Retina (tissue), 1 donor: ENCODE results near the gene FN1.
A peak's percentile ranks its signal among the peaks of the same experiment; 100 is the strongest.

Experiments
- DNase-seq: peaks from one replicate; pipeline ENCODE4 v3.0.0-alpha.2; 2016

The FN1 gene

DNA sequence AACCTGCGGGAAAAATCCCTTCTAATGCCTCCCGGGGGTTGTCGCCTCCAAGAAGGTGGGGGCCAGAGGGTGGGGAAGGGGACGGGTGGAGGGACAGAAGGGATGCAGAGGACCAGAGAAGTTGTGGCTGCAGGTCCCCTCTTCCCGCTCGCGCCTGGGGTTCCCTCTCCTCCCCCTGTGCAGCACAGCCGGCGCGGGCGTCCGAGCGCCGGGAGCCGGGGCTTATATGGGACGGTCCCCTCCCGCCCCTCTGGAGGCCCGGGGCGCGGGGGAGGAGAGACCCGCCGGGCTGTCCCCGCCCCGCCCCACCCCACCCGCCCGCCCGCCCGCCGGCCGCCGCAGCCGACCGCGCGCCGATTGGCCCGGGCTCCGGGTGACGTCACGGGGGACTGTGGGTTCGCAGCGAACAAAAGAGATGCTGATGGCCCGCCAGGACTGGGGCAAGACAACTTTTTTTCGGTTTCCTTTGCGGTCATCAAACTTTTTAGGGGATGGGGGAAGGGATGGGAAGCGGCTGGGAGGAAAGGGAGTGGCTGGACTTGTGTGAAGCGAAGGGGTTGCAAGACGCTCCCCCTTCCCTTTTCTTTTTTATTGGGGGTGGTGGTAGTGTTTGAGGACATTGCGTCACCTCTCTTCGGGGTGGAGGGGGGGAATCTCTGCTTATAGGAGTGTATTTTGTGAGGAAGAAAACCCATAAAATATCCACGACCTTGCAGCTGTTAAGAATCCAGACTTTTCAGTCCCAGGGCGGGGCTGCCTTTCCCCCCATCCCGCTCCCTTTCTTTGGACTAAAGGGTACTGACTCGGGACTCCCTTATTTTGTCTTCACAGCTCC is at the start of gene FN1:
FN1 (minus strand) TSS at position 199 of the 835 bp plus-strand sequence. CDS start 266 bp downstream, outside the sequence.
- peak; percentile 79 for DNase-seq

DNA sequence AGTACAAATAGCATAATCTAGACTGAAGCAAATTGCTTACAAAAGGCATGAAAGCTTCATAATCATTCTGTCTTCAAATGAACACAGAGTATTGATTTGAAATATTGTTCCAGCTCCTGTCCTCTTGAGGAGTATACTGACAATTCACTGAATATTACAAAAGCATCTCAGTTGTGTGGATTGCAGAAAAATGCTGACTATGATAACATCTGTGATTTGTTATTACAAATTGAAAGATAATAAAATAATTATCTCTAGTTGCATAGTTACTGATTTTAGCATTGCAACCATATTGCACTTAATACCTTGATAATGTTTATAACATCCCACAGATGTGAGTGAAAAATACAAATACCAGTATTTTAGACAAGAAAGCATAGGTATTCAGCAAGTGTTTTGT is 49.2 kb upstream of the FN1 start:
- DNase-seq, result no peak

DNA sequence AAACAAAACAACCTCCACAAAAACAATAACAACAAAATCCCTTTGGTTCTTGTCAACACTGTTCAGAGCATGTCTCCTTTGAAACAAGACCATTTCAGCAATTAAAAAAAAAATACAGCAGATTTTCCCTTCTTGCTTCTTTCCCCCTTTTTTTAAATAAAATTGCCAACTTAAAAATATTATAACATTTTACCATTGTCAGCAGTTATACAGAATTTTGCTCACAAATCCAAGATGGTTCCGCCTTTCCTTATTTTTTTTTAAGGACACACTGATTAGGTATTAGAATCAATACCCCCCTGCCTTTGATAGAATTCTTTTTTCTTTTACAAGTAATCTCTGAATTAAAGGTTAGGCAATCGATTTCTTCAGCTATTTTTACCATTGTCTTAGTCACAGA is 48.7 kb upstream of the FN1 start:
- DNase-seq, result no peak

DNA sequence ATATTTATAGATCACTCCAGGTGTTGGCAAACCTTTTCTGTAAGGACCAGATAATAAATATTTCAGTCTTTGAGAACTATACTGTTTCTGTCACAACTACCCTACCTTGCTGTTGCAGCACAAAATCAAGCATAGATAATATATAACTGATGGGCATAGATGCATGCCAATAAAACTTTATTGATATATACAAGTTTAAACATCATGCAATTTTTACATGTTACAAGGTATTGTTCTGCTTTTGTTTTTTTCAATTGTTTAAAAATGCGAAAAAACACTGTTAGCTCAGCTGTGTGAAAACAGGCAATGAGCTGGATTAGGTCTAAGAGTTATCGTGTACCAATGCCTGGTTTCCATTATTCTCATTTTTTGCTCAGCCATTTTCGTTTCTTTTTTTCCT is 47.6 kb upstream of the FN1 start:
- no peak for DNase-seq

DNA sequence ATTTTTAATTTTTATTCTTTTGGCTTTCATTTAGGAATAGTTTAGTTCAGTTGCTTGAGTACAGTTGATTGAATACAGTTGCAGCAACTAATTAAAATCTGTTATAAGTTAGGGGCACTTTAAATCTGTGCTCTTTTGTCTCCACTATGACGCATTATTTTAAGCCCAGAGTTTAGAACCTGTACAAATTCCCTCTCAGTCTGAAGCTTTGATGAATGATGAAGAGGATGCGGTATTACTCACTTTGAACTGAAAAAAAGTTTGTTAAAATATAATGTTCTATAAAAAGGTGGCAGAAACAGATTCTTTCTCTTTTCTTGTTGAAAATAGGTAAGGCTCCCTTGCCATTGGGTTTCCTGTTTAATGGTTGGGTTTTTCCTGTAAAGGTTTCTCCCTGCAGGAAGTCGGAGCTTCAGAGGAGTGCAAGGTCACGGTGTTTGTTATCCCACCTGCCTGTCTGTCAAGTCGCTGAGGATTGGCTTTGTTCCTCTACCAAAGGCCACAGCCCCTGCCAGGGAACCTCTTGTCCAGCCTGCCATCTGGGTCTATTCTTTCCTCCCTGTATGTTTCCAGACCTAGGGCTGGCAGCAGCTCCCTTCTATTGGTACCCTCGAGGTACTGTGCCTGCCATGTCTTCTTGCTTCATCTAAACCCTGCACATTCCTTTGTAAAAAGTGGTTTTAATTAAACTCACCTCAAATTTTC is 43.8 kb upstream of the FN1 start:
- no peak for DNase-seq

DNA sequence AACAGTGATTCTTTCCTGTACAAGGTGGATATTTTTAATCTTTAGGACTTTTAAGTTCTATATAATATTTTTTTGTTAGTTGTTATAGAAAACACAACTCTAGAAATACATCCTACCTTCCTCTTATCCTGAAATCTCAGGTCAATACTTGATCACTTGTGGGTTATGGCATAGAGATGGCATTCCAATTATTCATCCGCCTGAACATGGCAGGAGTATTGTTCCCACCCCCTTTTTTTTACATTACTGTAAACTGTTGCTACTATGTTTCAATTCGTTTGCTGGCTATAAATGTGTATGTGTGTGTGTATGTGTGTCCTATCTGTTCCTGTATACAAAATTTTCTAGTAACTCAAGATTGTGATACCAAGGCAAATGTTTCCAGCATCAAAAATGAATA is 43.3 kb upstream of the FN1 start:
- no peak for DNase-seq

DNA sequence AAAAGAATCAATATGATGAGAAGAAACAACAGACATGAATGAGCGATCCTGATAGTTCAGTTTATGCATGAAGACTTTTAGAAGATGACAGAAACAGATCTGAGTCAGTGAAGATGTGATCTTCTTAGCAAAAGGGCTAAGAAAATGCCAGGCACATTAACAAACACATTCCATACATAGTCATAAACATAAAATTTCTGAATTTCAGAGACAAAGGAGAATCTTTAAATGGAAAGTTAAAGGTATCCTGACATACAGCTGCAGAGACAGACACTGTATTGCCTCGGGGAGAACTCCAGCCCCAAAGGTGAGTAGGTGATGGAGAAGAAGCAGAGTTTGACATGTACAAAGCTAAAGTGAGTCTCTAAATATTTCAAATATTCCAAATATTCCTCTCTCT is 40.6 kb upstream of the FN1 start:
- DNase-seq, result no peak

DNA sequence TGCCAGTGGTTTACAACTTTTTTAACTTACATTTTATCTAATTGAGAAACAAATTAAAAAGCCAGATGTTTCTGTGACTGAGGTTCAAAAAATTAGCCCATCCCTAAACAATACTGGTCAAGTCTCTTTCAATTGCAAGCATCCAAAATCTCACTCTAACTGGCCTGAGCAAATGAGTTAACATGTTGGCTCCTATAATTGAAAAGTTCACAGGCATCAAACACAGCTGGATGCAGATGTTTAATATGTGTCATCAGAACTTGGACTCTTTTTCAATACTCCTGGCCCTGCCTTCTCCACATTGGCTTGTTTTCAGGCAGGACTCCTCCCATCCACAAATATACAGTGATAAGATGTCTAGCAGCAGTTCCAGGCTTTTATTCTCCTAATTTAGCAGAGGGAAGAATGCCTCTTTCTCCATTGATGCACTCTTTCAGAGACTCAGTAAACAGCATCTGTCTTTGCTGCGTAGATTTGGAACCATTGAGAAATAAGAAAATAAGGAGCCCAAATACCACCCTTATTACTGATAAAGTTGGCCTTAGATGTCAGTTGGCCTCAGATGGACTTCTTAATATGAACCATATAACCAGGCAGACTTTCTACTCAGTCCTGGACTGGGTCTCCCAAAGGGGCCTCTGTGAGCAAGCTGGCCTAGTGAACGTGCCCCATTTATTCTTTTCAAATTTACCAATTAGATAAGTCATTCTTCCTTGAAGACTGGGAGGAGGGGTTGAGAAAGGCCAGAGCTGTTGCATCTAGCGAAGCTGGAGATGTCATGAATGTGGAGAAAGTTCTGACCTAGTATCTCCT is 30.4 kb upstream of the FN1 start:
- no peak for DNase-seq

DNA sequence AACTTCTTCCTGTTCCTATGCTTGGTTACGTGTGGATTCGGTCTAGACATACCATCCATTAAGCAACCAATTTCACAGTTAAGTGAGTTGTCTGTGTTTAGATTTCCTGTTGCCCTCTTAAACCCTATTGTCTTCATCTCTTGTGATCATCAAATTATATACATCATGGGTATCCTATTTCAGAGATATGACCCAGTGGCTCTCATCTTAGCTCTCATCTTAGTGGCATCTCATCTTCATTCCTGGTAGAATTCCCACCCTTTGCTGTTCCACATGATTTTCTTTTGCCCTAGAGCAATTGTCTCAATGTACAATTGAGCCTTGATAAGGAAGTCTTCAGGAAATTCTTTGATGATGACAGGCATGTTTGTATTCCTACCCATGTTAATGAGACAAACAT is 29.4 kb upstream of the FN1 start:
- DNase-seq, result no peak

DNA sequence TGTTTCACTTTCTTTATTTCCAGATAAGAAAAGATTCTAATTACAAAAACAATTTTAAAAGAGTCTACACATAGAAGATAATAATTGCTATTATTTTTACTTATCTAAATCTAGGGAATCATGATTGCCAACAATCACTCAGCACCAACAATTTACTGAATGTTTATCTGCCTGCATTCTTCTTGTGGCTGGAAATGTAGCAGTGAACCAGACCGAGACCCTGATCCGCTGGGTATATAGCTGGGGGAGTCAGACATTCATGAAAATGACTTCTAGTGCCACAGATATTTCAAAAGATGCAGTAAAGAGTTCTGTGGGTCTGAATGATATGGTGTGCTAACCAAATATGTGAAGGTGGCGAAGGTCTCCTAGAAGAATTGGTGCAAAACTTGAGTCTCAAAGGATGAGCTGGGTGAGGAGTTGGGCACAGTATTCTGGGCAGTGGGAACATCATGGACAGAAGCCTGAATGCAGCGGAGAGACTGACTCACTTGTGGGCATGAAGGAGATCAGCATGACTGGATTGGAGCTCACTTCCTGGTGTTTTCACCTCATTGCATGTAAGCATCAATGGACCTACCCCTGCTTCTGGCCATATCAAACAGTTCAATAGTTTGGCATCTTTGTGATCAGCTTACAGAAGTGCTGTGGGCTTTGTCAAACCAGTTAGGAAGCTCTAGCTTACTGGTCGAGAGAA is 26.1 kb upstream of the FN1 start:
- DNase-seq, result no peak

DNA sequence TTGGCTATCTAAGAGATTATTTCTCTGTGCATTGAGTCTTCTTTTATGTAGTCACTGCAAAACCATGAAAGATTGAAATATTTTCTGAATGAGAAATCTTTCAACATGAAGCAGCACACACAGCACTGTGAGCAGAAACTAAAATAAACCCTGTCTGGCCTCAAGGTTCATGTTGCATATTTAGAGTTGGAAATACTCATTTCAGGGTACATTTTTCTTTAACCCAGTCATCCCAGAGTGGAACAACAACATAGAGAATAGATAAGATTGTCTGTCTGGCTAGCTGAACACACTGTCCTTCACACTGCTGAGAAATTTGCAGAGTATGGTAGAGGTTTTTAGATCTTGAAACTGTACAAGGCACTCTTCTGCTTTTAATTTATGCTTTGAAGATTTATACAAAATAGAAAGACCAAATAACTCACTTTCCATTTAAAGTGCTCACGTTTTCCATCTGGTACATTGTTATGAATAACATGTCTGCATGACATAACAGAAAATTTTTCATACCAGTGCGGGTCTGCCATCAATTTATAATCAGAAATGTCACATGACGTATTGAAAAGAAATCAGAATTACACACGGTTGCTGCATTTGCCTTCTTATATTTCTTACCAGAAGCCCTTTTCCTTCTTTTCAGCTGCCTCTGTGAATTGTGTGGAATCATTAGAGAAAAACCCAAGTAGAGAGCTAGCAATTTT is 25.0 kb upstream of the FN1 start:
- DNase-seq, result no peak

DNA sequence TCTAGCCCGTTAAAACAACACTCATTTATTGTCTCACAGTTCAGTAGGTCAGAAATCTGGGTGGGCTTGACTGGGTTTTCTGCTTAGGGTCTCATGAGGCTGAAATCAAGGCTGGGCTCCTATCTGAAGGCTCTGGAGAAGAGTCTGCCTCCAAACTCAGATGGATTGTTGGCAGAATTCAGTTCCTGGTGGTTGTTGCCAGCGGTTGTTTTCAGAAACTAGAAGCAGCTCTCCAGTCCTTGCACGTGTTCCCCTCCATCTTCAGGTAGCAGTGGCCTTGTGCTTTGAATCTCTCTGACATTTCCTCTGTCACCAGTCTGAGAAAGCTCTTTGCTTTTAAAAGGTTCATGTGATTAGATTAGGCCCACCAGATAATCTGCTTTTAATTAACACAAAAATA is 20.1 kb upstream of the FN1 start:
- DNase-seq, result no peak

DNA sequence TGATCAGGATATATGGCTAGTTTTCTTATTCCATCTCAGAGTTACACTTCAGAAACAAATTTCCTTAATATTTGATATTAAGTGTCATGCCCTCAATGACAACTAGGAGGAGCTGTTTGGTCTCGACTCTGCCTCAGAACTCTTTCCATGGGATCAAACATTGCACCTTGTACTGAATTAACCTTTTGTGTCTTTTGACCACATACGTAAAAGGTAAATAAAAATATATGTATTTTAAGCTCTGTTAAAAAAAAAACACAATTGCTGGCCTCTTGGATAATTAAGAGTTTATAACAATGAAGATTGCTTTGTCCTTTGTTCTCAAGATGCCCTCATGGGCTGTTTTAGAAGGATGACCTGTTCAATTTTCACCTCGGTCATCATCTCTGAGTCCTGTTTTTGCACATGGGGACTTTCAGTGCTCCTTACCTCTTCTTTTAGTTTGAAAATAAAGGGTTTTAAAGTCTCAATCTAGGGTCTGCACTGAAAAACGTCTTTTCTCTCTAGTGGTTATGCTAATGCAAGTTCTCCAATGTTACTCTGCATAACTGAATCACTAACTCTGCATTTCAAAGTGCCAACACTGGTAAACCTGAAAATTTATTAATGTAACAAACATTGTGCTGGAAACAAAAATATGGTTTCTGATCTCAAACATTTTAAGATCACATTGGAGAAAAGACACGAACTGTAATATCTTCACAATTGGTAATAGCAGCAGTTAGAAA is 18.8 kb upstream of the FN1 start:
- DNase-seq, result peak; percentile 12

DNA sequence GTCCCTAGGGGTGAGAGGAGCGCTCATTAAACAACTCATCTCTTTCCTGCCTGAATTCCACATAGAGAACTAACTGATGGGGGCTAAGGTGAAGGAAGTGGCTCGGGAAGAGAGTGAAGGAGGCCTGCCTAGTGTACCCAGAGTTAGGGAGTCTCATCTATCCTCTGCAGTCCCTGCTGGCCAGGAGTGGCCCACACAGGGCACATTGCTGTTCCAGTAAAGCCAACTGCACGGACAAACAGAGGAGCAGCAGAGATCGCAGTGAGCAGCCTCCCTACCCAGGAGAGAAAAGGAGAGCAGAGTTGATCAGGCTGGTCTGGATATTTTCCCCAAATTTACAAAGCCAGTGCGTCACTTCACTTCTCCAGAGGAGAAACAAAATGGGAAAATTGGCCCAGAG is 16.9 kb upstream of the FN1 start:
- no peak for DNase-seq

DNA sequence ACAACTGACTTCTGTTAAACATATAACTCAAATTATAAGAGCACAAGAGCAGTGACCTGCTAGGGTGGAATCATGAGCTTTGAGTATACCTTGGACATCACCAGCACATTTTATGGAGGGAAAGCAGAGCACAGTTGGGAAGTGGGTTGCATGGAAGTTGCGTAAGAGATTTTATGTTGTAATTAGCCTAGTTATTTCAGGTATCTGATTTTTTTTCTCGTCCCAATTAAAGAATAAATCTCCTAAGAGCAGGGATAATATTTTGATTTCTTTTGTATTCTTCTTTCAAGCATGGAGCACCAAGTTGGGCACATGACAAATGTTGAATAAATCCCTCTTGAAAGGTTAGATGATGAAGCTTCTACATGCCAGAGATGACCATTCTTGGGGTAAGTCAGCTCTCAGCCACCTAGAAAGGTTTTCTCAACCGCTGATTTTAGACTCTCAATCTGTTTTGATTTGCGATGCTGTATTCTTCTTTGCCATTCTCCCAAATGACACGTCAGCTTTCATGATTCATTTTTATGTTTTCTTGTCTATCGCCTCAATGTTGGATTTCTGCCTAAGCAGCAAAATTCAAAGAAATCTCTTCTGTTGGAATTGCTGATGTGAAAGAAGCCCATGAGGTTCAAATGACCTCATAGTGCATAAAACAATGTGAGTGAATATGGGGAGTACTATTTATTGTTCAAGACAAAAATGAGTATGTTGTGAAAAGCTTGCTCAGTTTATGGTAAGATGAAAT is 15.3 kb upstream of the FN1 start:
- no peak for DNase-seq

DNA sequence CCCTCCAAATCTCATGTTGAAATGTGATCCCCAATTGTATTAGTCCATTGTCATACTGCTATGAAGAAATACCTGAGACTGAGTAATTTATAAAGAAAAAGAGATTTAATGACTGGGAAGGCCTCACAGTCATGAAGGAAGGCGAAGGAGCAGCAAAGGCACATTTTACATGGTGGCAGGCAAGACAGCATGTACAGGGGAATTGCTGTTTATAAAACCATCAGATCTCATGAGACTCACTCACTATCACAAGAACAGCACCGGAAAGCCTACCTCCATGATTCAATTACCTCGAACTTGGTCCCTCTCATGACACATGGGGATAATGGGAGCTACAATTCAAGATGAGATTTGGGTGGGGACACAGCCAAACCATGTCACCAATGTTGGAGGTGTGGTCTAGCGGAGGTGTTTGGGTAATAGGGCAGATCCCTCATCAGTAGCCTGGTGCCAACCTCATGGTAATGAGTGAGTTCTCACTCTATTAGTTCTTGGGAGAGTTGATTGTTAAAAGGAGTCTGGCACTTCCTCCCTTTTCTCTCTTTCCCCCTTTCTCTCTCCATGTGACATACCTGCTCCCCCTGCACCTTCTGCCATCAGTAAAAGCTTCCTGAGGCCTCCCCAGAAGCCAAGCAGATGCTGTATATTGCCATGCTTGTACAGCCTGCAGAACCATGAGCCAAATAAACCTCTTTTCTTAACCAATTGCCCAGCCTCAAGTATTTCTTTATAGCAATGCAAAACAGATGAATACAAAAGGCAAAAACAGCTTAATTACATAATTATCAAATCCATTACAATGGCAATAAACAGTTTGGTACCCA is 14.5 kb upstream of the FN1 start:
- DNase-seq, result no peak

DNA sequence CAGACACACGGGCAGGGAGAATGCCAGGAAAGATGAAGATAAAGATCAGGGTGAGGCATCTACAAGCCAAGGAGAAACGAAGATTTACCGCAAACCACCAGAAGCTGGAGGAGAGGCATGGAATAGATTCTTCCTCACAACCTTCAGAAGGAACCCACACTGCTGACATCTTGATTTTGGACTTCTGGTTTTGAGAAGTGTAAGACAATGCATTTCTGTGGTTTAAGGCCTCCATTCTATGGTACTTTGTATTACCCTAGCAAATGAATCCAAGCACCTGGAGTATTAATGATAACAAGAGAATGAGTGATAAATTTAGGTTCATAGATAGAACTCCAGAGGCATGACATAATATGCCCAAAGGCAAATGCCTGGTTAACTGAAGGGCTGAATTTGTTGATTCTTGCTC is 11.8 kb upstream of the FN1 start:
- no peak for DNase-seq

DNA sequence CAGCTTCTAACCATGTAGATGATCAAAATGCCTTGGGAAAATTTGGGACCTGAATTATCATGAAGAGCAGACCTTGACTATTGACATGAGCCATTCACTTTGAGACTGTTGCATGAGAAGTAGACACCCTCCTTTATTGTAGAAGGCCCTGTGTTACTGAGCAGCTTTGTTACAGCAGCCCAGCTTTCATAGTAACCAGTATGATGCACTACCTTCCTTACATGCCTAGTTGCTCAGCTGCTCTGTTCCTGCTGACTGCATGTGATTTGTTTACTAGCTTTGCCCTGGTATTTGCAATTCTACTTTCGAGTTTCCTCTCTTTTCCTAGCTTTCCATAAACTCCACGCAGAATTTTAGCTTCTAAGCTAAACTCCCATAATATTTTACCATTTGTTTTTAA is 11.2 kb upstream of the FN1 start:
- no peak for DNase-seq

DNA sequence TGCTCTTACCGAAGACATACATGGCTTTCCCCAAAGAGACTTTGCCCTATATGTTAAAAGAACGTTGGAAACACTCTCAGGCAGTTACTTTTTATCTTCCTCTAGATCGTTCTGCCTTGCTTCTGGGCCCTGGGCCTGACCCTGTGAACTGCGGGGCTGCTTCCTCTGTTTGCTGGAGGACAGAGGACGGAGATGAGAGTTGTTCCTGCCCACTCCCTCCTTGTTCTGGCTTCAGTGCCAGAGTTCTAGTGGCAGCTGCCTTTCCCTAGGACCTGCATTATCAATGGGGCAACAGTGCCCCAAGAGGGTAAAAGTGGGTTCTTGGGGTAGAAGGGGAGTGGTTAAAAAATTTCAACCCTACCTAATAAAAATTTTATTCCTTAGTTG is 6.5 kb upstream of the FN1 start:
- no peak for DNase-seq
